HG02973 (cell line): ENCODE measurements around the gene USH1G.
"Not testable (repeated sequence)": the region's sequence is repeated elsewhere in the genome, so short reads cannot be mapped to it uniquely, and the experiment has no call there.

Experiments used
- ATAC-seq: cut with Tn5 transposase; IDR thresholded peaks from one replicate; pipeline ENCODE4 v1.9.1; 2021; ENCODE audit warnings: moderate library complexity; ENCODE audit not compliant: unreplicated experiment

USH1G gene

GRCh38 chr17:74935585-74936469 lies 12.8 kb upstream of the USH1G start, which contains the start of gene OTOP3:
Gene OTOP3 (plus strand): TSS chr17:74935898. CDS start chr17:74935922, 24 bp downstream.
- ATAC-seq = no peak

- ATAC-seq = no peak
These were observed 12.0 kb upstream of the USH1G start for GRCh38 chr17:74935048-74935447.

- ATAC-seq = no peak
These were observed 7.5 kb upstream of the USH1G start for GRCh38 chr17:74930535-74931036.

GRCh38 chr17:74928786-74929185 lies 5.7 kb upstream of the USH1G start:
- no peak for ATAC-seq

GRCh38 chr17:74925242-74925641 lies 2.2 kb upstream of the USH1G start:
- no peak for ATAC-seq

- no peak for ATAC-seq
These were observed 1.3 kb upstream of the USH1G start, which contains the start of gene OTOP2 for GRCh38 chr17:74924250-74924948. Gene OTOP2 (plus strand): TSS chr17:74924273. CDS start chr17:74924633, 360 bp downstream.

GRCh38 chr17:74923538-74924249 lies 639 bp upstream of the USH1G start:
- no peak for ATAC-seq

- no peak for ATAC-seq
These were observed 883 bp downstream of the USH1G start for GRCh38 chr17:74922172-74922571.

- no peak for ATAC-seq
These were observed 1.3 kb downstream of the USH1G start for GRCh38 chr17:74921769-74922168.

- ATAC-seq = no peak
These were observed 1.9 kb downstream of the USH1G start for GRCh38 chr17:74921026-74921681.

GRCh38 chr17:74920642-74921025 lies 2.4 kb downstream of the USH1G start:
- no peak for ATAC-seq

GRCh38 chr17:74920306-74920620 lies 2.8 kb downstream of the USH1G start:
- no peak for ATAC-seq

GRCh38 chr17:74919440-74920305 lies 3.4 kb downstream of the USH1G start:
- no peak for ATAC-seq

- no peak for ATAC-seq
These were observed 4.1 kb downstream of the USH1G start for GRCh38 chr17:74918906-74919305.

- no peak for ATAC-seq
These were observed 5.6 kb downstream of the USH1G start for GRCh38 chr17:74917430-74917829.

- no peak for ATAC-seq
These were observed 6.2 kb downstream of the USH1G start for GRCh38 chr17:74916851-74917199.

- ATAC-seq = no peak
These were observed 6.8 kb downstream of the USH1G start for GRCh38 chr17:74916136-74916850.

GRCh38 chr17:74911423-74911822 lies 11.6 kb downstream of the USH1G start:
- not testable (repeated sequence) for ATAC-seq

- not testable (repeated sequence) for ATAC-seq
These were observed 14.0 kb downstream of the USH1G start for GRCh38 chr17:74909097-74909496.
